ENCODE measurements around the gene TRIM26.

TRIM26 gene

DNA sequence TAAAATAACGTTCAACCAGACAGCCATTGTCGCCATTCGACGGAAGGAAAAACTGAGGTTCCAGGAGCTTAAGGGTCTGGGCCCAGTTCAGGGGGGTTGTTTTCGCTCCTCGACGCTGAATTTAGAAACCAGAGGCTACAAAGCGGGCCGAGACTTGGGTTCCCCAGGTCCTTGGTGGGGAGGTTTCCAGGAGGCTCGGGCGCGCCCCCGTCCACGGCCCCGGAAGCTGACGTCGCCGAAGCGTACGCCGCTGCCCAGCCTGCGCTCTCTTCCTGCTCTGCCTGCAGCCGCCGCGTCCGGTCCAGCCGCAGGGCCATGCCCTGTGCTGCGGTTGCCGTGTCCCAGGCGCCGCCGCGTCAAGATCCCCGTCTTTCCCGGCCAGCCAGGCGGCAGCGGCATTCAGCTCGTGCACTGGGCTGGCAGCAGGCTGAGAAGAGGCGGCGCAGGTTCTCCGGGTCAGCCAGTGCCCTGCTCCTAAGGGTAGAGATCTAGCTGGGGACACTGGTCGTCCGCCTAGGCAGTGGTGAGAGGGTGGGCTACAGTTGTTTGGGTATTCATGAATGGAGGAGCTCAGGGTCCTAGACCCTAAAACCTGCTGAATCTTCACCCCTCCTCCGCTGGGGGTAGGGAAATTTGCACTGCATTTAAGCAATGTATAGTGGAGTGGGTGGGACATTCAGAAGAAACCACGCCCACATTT, 901 bp upstream of the TRIM26 start:
- peak; percentile 89 for ATAC-seq
- no peak for TF ChIP-seq RARB (CRISPR knock-in tag; IDR thresholded peaks at IDR 0.05)
- 0 out of 2 replicates have a peak, but pooled peaks have one; percentile 34 for TF ChIP-seq CSDC2 (CRISPR knock-in tag; IDR thresholded peaks at IDR 0.05)
- TF ChIP-seq ZFP3 (CRISPR knock-in tag; IDR thresholded peaks at IDR 0.05): 0 out of 2 replicates have a peak, but pooled peaks have one; percentile 55
- TF ChIP-seq ZNF70 (CRISPR knock-in tag; IDR thresholded peaks at IDR 0.05): no peak

DNA sequence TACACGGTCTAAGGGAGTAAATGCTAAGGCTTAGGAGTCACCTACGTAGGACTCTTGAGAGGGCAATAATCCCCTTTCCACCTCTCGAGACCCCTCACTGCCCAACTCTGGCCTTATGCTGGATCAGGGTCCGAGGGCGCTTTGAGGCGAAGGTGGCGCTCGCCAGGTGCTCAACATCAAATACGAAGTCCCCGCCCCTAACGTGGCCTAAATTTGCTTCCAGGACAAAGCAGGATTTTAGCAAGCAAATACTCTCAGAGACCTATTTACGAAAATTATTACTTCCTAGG, 406 bp upstream of the TRIM26 start:
- TF ChIP-seq OSR1 (CRISPR knock-in tag; IDR thresholded peaks at IDR 0.05) (no peak), TCF4 (CRISPR knock-in tag; IDR thresholded peaks at IDR 0.05; ENCODE audit: borderline replicate concordance) (peak; percentile 8; the same call in 1 of the 2 replicates)
- ATAC-seq: no peak

DNA sequence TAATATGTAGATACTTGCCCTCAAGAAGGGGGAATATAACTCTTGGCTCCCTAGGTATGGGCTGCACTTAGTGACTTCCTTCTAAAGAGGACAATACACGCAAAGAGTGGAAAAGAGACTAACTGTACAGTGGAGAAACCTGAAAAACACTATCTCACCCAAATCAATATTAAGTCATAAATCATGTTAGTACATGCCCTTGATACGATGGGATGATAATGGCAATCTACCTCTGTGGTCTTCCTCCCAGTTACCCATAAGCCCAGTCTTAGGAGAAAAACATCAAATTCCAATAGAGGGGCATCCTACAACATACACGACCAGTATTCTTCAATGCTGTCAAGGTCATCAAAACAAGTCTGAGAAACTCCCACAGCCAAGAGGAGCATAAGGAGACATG, 1.3 kb downstream of the TRIM26 start:
- TF ChIP-seq ZNF565 (CRISPR knock-in tag; conservative IDR thresholded peaks at IDR 0.05; ENCODE audit: low read depth) (no peak), CSDC2 (CRISPR knock-in tag; IDR thresholded peaks at IDR 0.05) (no peak), GLIS3 (CRISPR knock-in tag; IDR thresholded peaks at IDR 0.05) (no peak), PPARA (CRISPR knock-in tag; IDR thresholded peaks at IDR 0.05; ENCODE audit: borderline replicate concordance) (no peak), OSR1 (CRISPR knock-in tag; IDR thresholded peaks at IDR 0.05) (no peak), ZNF8 (CRISPR knock-in tag; IDR thresholded peaks at IDR 0.05) (no peak), TOX (CRISPR knock-in tag; IDR thresholded peaks at IDR 0.05; ENCODE audit: borderline replicate concordance) (no peak), ESRRG (CRISPR knock-in tag; IDR thresholded peaks at IDR 0.05) (no peak), ISL1 (CRISPR knock-in tag; IDR thresholded peaks at IDR 0.05) (no peak), TCF4 (CRISPR knock-in tag; IDR thresholded peaks at IDR 0.05; ENCODE audit: borderline replicate concordance) (no peak), ARNTL (CRISPR knock-in tag; IDR thresholded peaks at IDR 0.05; ENCODE audit: borderline replicate concordance, low read depth) (no peak)
- TF ChIP-seq, protein P1, sequence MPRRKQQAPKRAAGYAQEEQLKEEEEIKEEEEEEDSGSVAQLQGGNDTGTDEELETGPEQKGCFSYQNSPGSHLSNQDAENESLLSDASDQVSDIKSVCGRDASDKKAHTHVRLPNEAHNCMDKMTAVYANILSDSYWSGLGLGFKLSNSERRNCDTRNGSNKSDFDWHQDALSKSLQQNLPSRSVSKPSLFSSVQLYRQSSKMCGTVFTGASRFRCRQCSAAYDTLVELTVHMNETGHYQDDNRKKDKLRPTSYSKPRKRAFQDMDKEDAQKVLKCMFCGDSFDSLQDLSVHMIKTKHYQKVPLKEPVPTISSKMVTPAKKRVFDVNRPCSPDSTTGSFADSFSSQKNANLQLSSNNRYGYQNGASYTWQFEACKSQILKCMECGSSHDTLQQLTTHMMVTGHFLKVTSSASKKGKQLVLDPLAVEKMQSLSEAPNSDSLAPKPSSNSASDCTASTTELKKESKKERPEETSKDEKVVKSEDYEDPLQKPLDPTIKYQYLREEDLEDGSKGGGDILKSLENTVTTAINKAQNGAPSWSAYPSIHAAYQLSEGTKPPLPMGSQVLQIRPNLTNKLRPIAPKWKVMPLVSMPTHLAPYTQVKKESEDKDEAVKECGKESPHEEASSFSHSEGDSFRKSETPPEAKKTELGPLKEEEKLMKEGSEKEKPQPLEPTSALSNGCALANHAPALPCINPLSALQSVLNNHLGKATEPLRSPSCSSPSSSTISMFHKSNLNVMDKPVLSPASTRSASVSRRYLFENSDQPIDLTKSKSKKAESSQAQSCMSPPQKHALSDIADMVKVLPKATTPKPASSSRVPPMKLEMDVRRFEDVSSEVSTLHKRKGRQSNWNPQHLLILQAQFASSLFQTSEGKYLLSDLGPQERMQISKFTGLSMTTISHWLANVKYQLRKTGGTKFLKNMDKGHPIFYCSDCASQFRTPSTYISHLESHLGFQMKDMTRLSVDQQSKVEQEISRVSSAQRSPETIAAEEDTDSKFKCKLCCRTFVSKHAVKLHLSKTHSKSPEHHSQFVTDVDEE (CRISPR knock-in tag; IDR thresholded peaks at IDR 0.05): no peak
- TF ChIP-seq, protein P2, sequence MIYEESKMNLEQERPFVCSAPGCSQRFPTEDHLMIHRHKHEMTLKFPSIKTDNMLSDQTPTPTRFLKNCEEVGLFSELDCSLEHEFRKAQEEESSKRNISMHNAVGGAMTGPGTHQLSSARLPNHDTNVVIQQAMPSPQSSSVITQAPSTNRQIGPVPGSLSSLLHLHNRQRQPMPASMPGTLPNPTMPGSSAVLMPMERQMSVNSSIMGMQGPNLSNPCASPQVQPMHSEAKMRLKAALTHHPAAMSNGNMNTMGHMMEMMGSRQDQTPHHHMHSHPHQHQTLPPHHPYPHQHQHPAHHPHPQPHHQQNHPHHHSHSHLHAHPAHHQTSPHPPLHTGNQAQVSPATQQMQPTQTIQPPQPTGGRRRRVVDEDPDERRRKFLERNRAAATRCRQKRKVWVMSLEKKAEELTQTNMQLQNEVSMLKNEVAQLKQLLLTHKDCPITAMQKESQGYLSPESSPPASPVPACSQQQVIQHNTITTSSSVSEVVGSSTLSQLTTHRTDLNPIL (CRISPR knock-in tag; IDR thresholded peaks at IDR 0.05; ENCODE audit: low read depth): no peak
- TF ChIP-seq, protein P3, sequence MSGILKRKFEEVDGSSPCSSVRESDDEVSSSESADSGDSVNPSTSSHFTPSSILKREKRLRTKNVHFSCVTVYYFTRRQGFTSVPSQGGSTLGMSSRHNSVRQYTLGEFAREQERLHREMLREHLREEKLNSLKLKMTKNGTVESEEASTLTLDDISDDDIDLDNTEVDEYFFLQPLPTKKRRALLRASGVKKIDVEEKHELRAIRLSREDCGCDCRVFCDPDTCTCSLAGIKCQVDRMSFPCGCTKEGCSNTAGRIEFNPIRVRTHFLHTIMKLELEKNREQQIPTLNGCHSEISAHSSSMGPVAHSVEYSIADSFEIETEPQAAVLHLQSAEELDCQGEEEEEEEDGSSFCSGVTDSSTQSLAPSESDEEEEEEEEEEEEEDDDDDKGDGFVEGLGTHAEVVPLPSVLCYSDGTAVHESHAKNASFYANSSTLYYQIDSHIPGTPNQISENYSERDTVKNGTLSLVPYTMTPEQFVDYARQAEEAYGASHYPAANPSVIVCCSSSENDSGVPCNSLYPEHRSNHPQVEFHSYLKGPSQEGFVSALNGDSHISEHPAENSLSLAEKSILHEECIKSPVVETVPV (CRISPR knock-in tag; IDR thresholded peaks at IDR 0.05): no peak

DNA sequence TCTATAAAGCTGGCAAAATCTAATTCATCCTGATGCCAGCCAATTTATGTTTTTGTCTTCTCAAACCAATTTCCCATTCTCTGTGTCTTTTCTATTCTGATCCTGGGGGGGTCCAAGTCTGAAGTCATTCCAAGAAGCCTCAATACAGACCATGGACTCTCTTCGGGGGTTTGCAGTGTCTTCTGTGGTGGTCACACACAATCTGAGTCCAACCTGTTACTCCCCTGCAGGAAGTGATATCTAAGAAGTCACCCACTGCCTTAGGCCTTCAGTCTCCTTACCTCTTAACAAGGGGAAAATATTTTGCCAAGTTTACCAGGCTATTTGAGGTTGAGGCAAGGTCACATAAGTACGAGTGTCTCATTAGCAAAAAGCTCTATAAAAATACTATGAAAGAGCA, 1.9 kb downstream of the TRIM26 start:
- TF ChIP-seq, protein P1 (CRISPR knock-in tag; IDR thresholded peaks at IDR 0.05): no peak
- TF ChIP-seq TOX (CRISPR knock-in tag; IDR thresholded peaks at IDR 0.05; ENCODE audit: borderline replicate concordance) (no peak), TCF4 (CRISPR knock-in tag; IDR thresholded peaks at IDR 0.05; ENCODE audit: borderline replicate concordance) (no peak), ARNTL (CRISPR knock-in tag; IDR thresholded peaks at IDR 0.05; ENCODE audit: borderline replicate concordance, low read depth) (no peak)
- TF ChIP-seq, protein P3 (CRISPR knock-in tag; IDR thresholded peaks at IDR 0.05): no peak
- TF ChIP-seq, protein P4, sequence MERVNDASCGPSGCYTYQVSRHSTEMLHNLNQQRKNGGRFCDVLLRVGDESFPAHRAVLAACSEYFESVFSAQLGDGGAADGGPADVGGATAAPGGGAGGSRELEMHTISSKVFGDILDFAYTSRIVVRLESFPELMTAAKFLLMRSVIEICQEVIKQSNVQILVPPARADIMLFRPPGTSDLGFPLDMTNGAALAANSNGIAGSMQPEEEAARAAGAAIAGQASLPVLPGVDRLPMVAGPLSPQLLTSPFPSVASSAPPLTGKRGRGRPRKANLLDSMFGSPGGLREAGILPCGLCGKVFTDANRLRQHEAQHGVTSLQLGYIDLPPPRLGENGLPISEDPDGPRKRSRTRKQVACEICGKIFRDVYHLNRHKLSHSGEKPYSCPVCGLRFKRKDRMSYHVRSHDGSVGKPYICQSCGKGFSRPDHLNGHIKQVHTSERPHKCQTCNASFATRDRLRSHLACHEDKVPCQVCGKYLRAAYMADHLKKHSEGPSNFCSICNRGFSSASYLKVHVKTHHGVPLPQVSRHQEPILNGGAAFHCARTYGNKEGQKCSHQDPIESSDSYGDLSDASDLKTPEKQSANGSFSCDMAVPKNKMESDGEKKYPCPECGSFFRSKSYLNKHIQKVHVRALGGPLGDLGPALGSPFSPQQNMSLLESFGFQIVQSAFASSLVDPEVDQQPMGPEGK (CRISPR knock-in tag; IDR thresholded peaks at IDR 0.05; ENCODE audit: borderline replicate concordance): no peak

More for the DNA sequence above, 1.3 kb downstream of the TRIM26 start:
- ATAC-seq: no peak

More for the DNA sequence above, 1.9 kb downstream of the TRIM26 start:
- no peak for ATAC-seq
